Kidney (tissue), 14 donors: ENCODE data around the gene S100A13. TPM values are rescaled to one million over a fixed set of nuclear protein-coding genes. Genes with fewer than 3 reads are reported as not detected.

ENCODE experiments used
- DNase-seq, 5 donors: peaks; one replicate each; pipeline ENCODE4 v3.0.0-alpha.2; 2013 to 2020
- FAIRE-seq: peaks from 2 replicates; lab custom pipeline; 2012; peaks lifted over from hg19 to GRCh38; lab: Jason Lieb, UNC
- H3K27ac ChIP-seq, 2 donors: one replicate each; pipeline ENCODE4 v1.7.0; 2013; ENCODE audit warnings: low read depth in 2 of 2, low read length in 2 of 2, inconsistent platforms in 1 of 2
- H3K27me3 ChIP-seq: one replicate; pipeline ENCODE4 v1.7.1; 2013; ENCODE audit warnings: low read length, inconsistent platforms; ENCODE audit not compliant: control insufficient read depth, insufficient read depth
- H3K36me3 ChIP-seq, 3 donors: one replicate each; pipeline versions ENCODE4 v1.7.0 to v1.7.1; 2013; ENCODE audit warnings: low read length in 3 of 3, control low read depth in 1 of 3, inconsistent platforms in 1 of 3; ENCODE audit not compliant: insufficient read depth in 3 of 3, control insufficient read depth in 2 of 3
- H3K4me1 ChIP-seq, 3 donors: one replicate each; pipeline versions ENCODE4 v1.7.0 to v1.7.1; 2013; ENCODE audit warnings: low read length in 3 of 3, inconsistent platforms in 1 of 3, low read depth in 1 of 3; ENCODE audit not compliant: control insufficient read depth in 2 of 3, insufficient read depth in 2 of 3
- H3K4me3 ChIP-seq, 3 donors: one replicate each; pipeline versions ENCODE4 v1.7.0 to v1.8.1; 2013; ENCODE audit warnings: low read length in 3 of 3, control low read depth in 1 of 3, inconsistent platforms in 1 of 3
- H3K9ac ChIP-seq, 3 donors: one replicate each; pipeline versions ENCODE4 v1.7.0 to v1.7.1; 2013; ENCODE audit warnings: low read length in 3 of 3, control low read depth in 1 of 3, inconsistent platforms in 1 of 3
- H3K9me3 ChIP-seq, 3 donors: one replicate each; pipeline versions ENCODE4 v1.7.0 to v1.7.1; 2013; ENCODE audit warnings: low read length in 3 of 3, control low read depth in 1 of 3, inconsistent platforms in 1 of 3; ENCODE audit not compliant: control insufficient read depth in 2 of 3, insufficient read depth in 1 of 3
- intact Hi-C: fragments of 100-400 bp; cut with DNase I; formaldehyde crosslinking; loops from one replicate; pipeline ENCODE4 v1.11.1; 2022
- polyA plus RNA-seq: library from polyadenylated mRNA; stranded (reverse); fragments of 350-450 nt; fragmentation: Illumina TruSeq; extraction: RNeasy Lipid Tissue Mini Kit (QIAGEN cat#74804); gene quantifications from one replicate; pipeline ENCODE4 v1.2.3, GENCODE V29; 2014; ENCODE audit warnings: low read depth, low replicate concordance; ENCODE audit not compliant: insufficient read depth
- total RNA-seq: library from RNA; stranded (reverse); fragmentation: NEBNext Ultra II Directional; extraction: Animal tissue kit (Norgen Biotek cat#: 25700); gene quantifications from one replicate; pipeline ENCODE4 v1.2.1, GENCODE V29; 2021
- TF ChIP-seq, protein P1 (sequence below): IDR thresholded peaks from 3 replicates; pipeline ENCODE4 v1.5.1; 2012; ENCODE audit warnings: mild to moderate bottlenecking, moderate library complexity, borderline replicate concordance; ENCODE audit not compliant: insufficient read depth; ENCODE audit errors: extremely low read depth
- donor health status: control.
- donor health status: control.
- donor health status: control.
- donor health status: control.
- donor health status: control.
- donor health status: DM: yes; HTN: yes; CAD: no.
- donor health status: Normal renal cell carcinoma (clear cell type).

The S100A13 gene
- total and polyA plus RNA-seq, 2 donors from 2014 or later, result 225 to 299 TPM

DNA sequence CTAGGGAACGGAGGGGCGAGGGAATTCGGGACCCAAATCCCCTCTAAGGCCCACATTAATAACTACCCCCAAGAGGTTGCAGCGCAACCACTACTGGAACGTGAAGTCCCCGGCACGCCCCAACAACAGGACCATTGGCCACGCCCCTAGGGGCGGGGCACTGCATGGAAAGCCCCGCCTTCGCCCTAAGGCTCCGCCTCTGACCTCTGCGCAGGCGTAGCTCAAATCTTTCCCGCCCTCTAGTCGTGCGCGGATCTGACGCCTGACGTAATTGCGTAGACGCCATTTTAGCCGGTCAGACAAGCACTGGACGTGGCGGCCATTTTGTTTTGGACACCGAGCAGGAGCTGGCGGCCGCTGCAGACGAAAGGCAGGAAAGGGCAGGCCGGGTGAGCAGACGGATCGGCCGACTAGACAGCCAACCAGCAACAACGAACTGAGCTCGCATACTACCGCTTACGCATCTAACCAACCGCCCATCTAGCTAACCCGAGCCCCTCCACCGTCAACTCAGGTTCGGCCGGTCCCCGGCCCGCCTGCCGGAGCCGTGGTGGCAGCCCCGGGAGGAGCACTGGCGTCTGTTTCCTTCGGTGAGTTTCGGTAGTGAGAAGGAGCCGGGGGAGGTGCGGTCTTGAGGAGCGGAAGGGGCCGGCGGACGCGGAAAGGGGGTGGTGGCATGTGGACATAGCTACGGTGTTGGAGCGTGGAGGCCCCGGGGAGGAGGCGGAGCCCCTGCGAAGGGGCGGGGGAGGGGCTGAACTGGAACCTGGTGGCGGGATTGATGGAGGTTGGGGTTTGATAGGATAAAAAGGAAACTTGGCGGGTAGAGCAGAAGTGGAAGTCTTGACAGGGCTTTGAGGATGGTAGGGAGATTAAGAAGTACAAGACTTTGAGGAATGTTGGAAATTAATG lies 6.7 kb upstream of the S100A13 start, which contains the start of gene CHTOP:
Gene CHTOP (plus strand): TSS at position 313 of the 912 bp plus-strand sequence. CDS start 2,523 bp downstream, outside the sequence.
- intact Hi-C loops, result no loop called here
- H3K4me1 ChIP-seq, result peaks cover 0 to 15% (median 12%) of the 10 kb centered on the region in 3 donors

DNA sequence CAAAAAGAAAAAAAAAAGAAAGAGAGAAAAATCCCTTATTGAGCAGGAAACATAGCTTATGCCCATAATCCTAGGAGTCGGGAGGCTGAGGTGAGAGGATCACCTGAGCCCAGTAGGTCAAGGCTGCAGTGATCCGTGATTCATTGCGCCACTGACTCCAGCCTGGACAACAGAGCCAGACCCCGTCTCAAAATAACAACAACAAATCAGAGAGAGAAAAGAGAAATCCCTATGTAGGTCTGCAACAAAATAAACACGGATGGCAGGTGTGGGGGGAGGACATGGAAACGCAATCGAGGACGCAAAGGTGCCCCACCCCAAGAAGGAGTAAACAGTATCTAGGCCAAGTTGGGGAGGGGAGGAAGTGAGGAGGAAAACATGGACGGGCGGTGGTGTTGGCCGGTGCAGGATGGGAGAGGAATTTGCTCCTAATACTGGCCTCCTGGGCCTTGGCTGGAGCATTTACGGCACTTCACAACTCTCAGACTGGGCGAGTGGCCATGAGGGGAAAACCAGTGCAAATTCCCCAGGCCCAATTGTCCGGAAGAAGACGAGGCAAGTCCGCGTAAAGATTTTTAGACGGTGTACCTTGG lies 6.0 kb upstream of the S100A13 start:
- TF ChIP-seq, protein P1, sequence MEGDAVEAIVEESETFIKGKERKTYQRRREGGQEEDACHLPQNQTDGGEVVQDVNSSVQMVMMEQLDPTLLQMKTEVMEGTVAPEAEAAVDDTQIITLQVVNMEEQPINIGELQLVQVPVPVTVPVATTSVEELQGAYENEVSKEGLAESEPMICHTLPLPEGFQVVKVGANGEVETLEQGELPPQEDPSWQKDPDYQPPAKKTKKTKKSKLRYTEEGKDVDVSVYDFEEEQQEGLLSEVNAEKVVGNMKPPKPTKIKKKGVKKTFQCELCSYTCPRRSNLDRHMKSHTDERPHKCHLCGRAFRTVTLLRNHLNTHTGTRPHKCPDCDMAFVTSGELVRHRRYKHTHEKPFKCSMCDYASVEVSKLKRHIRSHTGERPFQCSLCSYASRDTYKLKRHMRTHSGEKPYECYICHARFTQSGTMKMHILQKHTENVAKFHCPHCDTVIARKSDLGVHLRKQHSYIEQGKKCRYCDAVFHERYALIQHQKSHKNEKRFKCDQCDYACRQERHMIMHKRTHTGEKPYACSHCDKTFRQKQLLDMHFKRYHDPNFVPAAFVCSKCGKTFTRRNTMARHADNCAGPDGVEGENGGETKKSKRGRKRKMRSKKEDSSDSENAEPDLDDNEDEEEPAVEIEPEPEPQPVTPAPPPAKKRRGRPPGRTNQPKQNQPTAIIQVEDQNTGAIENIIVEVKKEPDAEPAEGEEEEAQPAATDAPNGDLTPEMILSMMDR, result no peak
- Histone ChIP-seq H3K9ac (peak overlapping the region in 2 of 3 donors; percentile 20 to 62), H3K4me3 (peak overlapping the region; percentile 51 to 98 (median 62)), H3K36me3 (peaks cover 9 to 22% (median 16%) of the 10 kb centered on the region in 3 donors), H3K9me3 (no peaks in the 10 kb centered on the region), H3K4me1 (peaks cover 0 to 15% (median 12%) of the 10 kb centered on the region in 3 donors), H3K27me3 (no peaks in the 10 kb centered on the region), H3K27ac (peak overlapping the region; percentile 76 to 100)
- FAIRE-seq (no peak), DNase-seq (no peak)
- intact Hi-C loops, result no loop called here

More for the DNA sequence above, 6.7 kb upstream of the S100A13 start, which contains the start of gene CHTOP:
- DNase-seq (peak; percentile 98 to 99 (median 99)), FAIRE-seq (peak; percentile 30)
- TF ChIP-seq, protein P1, result no peak
- H3K36me3 ChIP-seq, result peaks cover 9 to 27% (median 17%) of the 10 kb centered on the region in 3 donors
- peak within 1 kb of the TSS; percentile 97 to 100 (median 97) for H3K9ac ChIP-seq
- H3K27ac ChIP-seq, result peak within 1 kb of the TSS; percentile 100
- H3K9me3 ChIP-seq, result no peaks in the 10 kb centered on the region
- H3K4me3 ChIP-seq, result peak within 1 kb of the TSS; percentile 92 to 99 (median 98)
- no peaks in the 10 kb centered on the region for H3K27me3 ChIP-seq

DNA sequence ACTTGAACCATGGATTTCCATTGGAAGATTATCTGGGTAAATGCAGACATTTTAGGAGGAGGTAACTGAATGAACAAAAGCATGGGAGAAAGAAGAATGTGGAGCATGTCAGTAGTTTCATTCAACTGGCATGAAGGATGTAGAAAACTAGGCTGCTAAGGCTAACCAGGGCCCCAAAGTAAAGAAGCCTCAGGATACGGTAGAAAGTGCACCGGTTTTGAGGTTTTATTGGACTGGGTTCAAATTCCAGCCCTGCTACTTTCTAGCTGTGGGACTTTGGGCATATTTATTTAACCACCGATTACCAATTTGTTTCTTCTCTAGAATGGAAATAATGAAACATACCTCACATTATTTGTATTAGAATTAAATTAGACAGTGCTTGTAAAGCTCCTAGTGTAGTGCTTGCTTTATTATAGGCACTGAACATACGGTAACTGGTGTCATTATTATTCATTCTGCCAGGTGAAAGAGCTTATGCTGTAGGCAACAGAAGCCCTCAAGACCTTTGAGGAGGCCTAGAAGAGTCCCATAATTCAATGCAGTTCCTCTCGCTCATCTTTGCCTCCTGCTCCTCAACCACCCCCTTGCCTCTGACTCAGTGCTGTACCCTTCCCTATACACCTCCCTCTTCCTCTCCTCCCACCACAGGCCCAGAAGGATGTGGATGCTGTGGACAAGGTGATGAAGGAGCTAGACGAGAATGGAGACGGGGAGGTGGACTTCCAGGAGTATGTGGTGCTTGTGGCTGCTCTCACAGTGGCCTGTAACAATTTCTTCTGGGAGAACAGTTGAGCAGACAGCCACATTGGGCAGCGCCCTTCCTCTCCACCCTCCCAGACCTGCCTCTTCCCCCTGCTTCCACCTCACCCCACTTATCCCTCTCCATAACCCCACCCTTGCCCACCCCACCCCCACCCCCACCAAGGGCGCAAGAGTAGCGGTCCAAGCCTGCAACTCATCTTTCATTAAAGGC lies 4.0 kb upstream of the S100A13 start:
- Histone ChIP-seq H3K27ac (no peak overlapping the region), H3K27me3 (no peaks in the 10 kb centered on the region), H3K4me1 (peaks cover 0 to 29% (median 22%) of the 10 kb centered on the region in 3 donors), H3K9me3 (no peaks in the 10 kb centered on the region), H3K4me3 (no peak overlapping the region), H3K9ac (no peak overlapping the region), H3K36me3 (peaks cover 0 to 4% (median under 1%) of the 10 kb centered on the region in 3 donors)
- intact Hi-C loops, result no loop called here
- DNase-seq (peak in 1 of 5 donors; percentile 50), FAIRE-seq (no peak)
- TF ChIP-seq, protein P1, result no peak
